DMS 273 (cell line): Measurements from ENCODE around the gene EN2.
"Not testable (repeated sequence)": the region's sequence is repeated elsewhere in the genome, so short reads cannot be mapped to it uniquely, and the experiment has no call there.

Experiments
- DNase-seq: peaks from one replicate; lab custom pipeline; 2025; ENCODE audit not compliant: unreplicated experiment; lab: John Stamatoyannopoulos, UW

EN2 gene

DNA sequence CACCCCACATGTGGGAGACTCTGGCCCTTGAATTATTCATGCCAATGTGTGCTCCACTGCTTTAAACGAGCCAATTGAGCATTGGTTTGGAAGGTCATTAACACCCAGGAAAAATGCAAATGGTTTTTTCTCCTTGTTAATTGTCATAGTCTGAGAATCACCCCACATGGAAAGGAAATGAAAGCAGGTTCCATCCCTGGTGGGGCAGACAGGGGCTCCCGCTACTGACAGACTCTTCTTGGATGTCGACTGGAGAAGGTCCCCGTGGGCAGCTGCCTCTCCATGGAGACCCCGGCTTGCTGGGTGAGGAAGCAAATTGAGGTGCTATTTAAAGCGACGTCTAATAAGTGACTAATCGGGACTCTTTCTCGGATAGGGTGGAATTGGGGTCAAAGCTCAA is 32.0 kb upstream of the EN2 start:
- no peak for DNase-seq

DNA sequence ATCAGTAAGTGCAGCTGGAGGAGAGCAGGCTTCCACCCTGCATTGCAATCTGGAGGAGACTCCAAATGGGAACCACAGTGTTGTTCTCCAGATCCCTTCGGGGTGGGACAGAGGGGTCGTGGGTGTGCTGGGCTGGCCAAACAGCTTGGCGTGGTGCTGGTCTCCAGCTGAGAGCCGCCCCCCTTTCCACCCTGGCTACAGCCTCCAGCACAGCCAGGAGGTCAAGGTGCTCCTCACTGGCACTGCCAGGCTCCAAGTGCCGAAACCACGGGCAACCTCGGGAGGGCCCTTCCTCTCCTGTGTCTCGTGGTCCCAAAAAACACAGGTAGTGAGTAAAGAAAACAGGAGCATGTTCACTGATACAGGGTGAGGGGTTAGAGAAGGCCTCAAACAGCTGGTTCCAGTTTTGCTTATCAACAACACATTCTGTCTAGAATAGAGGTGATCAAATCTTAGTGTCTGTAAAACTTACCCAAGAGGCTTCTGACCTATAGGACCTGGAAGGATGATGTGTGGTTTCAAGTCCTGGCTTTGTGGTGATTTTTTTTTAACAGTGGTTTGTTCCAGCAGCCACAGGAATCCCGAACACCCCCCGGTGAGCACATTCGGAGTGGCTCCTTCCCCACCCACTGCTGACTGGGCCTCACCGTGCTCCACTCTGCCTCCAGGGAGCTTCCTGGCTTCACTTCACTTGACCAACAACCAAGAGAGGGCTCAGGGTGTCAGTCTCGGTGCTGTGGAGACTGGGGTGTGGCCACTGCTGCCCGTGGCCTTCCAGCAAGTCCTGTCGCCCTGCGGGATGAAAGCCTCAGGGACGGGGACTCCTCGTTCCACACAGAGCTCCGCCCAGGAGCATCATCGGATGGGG is 31.2 kb upstream of the EN2 start:
- no peak for DNase-seq

DNA sequence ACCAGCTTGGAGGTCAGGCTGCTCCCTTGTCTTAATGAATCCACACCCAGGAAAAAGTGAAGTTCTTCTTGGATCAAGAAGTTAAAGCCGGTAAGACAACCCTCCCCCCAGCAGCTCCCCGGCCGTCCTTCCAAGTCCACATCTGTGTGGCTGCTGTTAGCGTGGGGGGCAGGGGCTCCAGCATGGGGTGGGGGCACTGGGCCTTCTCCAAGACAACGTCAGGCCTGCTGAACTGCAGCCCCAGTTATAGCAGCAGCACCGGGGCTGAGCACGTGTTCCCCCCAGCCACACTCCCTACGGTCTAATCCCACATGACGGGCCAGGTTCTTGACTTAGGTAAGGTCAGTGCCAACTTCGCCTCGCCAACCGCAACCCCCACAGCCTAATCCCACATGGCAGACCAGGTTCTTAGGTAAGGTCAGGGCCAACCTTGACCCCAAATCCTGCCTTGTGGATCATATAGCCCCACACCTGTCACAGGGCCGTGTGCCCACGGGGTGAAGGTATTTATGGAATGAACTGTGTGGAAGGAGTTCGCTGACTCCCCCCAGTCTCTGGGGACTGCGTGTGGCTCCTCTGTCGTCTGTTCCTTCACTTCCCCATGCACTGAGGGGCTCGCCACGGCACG is 30.4 kb upstream of the EN2 start:
- DNase-seq, result no peak

DNA sequence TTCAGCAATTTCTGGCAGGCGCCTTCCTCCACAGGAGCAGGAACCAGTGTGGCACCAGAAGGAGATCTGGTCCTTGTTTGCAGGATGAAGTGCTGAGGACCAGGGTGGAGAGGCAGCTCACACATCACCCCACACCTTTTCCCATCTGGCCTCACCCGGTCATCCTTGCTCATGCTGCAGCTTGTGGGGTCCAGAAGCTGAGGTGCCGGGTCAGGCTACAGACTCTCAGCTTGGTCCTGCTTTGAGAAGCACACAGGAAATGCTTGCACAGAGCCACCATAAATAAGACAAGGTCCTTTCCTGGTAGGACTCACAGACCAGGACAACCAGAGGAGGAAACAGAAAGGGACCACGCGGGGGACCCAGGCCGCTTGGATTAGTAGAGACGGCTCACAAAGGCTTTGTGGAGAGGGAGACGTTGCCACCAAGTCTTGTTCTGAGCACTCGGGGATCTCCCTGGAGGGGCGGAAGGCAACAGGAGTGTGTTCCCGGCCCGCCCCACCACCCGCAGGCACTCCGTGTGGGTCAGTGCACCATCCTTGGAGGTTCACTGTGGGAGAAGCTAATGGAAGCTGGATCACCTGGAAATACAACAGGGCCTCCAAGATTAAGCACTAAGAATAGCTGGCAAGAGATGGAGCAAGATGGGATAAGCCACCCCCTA is 29.6 kb upstream of the EN2 start:
- no peak for DNase-seq

DNA sequence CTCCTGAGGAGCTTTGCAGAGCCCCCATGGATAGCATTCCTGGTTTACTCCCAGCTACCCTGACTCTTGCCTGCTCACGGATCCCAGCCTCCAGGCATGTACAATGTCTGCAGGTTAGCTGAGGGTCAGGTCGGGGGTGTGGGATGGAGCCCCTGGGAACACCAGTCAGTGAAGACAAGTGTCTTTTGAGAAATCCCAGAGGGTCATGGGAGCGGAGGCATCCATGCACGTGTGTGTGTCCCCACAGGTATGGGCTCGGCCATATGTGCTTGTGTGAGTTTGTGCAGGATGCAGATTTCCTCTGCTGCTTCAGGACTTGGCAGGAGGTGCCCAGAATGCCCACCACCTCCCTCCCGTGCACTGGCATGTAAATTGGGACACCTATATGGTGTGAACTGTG is 28.3 kb upstream of the EN2 start:
- DNase-seq, result no peak

DNA sequence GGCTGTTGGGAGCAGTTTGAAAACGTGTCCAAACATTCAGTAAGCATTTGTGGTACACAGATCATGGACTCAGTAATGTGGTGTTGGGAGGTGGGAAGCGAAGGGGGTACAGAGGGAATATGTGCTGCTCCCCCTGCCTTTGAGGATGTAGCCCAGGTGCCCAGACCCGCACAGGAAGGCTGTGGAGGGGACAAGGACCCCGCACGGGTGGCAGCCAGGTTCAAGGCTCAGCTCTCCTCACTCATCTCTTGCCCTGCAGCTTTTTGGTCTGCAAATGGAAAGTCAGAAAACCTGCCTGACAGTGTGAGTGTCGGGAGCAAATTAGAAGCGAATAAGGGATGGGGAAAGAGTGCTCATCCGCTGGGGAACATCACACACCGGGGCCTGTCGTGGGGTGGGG is 27.3 kb upstream of the EN2 start:
- DNase-seq, result no peak

DNA sequence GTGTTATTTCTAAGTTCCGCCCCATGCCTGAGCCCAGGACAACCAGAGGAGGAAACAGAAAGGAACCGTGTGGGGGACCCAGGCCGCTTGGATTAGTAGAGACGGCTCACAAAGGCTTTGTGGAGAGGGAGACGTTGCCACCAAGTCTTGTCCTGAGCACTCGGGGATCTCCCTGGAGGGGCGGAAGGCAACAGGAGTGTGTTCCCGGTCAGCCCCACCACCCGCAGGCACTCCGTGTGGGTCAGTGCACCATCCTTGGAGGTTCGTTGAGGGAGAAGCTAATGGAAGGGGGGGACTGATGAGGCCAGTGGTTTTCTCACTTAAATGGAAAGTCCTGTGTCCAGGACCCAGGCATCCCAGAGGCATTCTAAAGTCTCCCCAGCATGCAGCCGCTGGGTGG is 26.7 kb upstream of the EN2 start:
- DNase-seq, result no peak

DNA sequence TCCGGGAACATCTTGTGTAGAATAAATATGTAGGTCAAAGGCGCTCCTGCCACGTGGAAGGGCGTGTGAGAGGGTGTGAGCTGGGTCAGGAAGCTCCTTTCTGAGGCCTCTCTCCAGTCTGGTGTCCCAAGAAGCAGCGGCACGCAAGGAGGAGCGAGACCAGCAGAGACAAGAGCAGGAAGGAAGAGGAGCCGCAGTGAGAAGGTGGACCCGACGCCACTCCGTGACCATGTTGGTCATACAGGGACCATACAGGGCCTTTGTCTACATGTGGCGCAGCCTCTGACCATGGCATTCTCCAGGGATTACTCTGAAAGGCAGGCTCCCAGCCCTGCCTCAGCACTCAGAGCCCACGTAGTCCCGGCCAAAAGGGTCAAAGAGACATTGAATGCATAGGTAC is 26.2 kb upstream of the EN2 start:
- no peak for DNase-seq

DNA sequence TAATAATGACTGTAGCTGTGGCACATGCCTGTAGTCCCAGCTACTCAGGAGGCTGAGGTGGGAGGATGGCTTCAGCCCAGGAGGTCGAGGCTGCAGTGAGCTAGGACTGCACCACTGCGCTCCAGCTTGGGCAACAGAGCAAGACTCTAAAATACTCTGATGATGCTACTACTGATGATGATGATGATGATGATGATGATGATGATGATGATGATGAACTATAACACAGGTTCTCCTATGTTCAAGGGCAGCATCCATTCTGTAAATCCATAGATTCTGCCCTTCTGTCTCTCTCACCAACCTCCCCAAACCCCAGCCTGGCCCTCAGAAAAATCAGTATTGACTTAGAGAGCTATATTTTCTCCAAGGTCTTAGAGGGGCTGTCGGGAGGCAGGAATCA is 22.8 kb upstream of the EN2 start:
- no peak for DNase-seq

DNA sequence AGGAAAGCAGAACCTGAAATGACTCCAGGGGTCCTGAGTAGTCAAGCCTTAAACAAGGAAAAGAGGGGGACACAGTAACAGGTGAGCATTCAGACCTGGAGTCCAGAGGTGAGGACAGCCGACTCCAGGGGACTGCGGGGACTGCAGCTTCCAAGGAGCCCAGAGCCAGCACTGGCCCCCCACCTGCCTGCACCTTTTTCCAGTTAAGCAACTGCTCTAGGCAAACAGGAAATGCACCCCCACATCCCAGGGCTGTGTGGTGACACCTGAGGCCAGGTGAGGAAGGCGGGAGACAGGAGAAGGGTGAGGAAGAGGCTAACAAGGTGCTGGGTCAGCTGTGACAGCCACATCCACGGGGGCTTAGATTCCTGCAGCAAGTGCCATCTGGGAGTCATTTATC is 20.1 kb upstream of the EN2 start:
- DNase-seq, result no peak

DNA sequence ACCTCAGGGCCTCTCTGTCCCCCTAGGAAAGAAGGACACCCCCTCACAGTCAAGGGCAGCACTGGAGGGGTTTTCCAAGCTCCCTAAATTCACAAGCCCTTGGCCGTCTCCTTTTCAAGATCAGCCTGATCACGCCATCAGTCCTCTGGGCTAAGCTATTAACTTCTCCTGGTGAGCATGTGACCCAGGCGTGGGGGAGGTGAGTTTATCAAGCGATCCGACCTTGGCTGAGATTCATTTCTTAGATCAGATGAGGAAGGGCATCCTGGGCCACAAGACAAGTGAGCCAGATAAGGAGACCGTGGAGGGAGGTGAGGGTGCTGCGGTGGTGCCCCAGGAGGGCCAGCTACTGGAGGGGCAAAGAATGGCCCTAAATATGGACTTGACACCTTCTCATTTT is 19.2 kb upstream of the EN2 start:
- no peak for DNase-seq

DNA sequence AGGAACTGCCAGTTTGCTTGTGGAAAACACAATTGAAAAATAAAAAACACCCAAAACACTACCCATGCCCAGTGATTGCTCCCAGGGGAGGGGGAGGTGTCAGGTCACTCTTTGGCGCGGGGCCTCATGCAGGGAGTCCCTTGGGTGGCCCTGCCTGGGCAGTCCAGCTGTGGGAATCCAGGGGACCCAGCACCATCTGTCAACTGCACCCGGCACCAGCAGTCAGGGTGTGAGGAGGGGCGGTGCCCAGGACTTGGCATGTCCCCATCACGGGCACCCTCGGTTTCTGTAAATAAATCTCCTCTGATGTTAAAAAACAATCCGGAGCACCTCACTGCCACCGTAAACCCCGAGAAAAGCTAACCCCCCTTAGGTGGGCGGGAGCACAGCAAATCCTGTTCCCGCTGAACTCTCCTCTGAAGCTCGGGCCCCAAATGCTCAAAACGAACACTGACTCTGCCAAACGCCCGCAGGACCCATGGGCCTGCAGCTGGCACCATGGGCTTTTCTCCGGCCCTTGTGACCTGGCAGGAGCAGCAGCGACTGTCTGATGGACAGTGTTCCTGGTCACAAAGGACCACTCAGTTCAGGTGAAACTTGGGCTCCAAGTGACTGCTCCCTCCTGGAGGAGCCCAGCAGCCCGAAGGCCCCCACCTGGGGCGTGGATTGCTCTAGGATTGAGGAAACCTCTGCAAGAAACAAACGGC is 18.5 kb upstream of the EN2 start:
- DNase-seq, result no peak

DNA sequence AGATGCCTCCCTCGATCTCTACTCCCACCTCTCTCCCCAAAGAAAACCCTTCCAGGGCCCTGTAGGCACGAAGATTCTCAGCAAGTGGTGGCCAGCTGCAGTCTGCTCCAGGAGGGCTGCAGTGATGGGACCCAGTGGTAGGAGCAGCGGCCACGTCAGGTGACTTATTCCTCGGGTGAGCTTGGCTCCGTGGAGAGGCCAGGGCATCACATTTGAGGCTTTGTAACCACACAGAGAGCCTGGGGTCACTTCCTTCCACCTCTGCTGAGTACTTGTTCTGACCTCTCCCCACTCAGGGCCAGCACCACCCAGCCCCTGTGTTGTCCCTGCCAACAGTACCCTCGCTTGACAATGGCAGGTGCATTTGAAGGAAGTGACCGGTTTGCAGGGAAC is 17.9 kb upstream of the EN2 start:
- no peak for DNase-seq

DNA sequence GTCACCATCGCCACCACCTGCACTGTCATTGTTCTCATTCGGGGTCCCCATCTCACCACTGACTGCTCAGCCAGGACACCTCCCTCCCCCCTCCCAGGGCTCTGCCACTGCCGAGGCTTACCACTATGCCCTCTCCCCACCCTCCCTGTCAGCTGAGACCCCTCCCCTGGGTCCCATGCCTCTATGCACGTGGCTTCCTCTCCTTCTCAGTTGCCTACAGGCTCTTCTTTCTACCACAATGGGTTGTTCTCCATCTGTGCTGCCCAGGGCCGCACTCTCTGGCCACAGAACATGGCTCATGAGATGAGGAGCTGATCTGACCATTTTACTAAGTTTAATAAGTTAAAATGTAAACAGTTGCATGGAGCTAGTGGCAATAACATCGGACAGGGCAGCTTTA is 16.1 kb upstream of the EN2 start:
- no peak for DNase-seq

DNA sequence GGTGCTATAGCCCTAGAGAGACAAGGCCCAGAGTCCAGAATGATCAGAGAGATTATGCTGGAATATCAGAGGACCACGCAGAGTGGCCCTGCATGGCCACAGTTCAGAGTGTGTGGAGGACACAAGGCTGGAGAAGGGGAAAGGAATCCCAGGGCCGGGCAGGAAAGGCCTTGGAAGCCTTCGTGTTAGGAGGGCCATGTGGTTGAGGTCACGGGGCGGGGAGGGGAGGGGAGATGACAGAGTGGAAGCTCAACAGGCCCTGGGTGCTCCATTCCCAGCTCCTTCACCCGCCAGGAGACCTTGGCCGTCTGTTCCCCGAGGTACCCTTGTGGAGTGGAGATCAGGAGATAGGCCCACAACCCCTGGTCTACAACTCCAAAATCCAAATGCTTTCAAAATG is 13.2 kb upstream of the EN2 start:
- no peak for DNase-seq

DNA sequence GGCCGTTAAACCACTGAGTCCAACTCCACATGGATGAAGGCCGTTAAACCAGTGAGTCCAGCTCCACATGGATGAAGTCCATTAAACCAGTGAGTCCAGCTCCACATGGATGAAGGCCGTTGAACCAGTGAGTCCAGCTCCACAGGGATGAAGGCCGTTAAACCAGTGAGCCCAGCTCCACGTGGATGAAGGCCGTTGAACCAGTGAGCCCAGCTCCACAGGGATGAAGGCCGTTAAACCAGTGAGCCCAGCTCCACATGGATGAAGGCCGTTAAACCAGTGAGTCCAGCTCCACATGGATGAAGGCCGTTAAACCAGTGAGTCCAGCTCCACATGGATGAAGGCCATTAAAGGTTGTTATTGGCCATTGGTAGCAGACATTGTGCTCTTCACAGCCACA is 12.3 kb upstream of the EN2 start:
- not testable (repeated sequence) for DNase-seq

DNA sequence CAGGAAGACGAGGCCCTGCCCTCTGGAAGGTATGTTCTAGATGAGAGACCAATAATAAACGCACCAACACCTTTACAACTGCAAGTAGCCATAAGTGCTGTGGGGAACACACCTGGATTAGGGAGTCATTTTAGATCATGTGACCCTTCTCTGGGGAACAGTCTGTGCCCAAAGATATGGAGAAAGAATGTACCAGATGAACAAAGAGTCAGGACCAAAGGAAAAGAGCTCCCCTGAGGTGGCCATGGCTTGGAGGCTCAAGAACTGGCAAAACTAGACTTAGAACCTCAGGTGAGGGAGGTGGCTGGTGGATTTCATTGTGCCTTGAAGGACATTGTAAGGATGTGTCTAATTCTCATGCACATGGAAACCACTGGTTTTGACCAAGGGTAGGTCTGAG is 10.3 kb upstream of the EN2 start:
- no peak for DNase-seq

DNA sequence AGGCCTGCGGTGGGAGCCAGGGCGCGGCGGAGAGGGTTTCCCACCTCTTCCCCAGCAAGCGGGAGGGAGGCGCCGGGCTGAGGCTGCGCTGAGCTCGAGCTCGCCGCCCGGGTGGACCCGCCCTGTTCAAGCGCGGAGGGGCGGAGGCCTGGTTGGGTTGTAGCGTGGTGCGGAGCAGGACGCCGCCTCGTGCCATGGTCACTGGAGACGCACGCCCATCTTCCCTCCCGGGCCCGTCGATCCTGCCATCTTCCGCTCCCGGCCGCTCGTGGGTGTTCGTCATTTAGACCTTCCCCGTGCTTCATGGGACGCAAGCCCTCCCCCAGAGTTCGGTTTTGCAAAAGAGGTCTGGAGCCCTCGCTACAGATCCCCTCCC is 9.3 kb upstream of the EN2 start:
- DNase-seq, result peak; percentile 58

DNA sequence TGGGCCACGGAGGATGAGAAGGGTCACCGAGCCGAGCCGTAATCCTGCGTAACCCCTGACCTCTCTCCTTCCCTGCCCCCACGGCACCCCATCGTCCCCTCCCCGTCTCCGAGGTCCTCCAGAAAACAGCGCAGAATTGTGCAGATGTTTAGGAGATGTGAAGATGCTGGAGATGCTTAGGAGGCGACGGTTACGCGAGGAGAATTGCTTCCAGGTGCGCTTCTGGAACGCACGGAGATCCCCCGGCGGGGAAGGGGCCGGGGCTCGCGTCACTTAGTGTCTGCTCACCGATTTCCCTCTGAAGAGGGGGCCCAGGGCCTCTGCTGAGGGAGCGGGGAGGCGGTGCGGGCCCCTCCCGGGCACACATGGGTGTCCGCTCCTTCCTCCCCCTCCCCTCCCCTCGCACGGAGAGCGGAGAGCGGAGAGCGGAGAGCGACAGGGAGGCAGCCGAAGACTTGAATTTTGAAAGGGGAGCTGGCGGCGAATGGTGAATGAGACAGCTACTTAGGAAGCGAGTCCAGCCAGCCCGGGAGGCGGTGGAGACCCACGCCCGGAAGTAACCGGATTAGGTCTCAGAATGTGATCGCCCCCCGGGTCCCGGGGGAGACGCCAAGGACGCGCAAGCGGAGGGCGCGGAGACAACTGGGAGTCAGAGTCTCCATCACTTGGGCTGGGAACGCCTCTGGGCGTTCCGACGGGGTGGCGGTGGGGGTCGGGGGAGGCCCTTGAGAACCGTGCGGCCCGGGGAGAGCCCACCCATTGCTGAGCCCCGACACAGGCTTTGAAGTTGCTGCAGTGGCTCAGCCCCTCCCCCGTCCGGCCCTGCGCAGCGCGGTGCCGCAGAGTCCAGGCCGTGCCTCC is 8.7 kb upstream of the EN2 start:
- peak; percentile 68 for DNase-seq

DNA sequence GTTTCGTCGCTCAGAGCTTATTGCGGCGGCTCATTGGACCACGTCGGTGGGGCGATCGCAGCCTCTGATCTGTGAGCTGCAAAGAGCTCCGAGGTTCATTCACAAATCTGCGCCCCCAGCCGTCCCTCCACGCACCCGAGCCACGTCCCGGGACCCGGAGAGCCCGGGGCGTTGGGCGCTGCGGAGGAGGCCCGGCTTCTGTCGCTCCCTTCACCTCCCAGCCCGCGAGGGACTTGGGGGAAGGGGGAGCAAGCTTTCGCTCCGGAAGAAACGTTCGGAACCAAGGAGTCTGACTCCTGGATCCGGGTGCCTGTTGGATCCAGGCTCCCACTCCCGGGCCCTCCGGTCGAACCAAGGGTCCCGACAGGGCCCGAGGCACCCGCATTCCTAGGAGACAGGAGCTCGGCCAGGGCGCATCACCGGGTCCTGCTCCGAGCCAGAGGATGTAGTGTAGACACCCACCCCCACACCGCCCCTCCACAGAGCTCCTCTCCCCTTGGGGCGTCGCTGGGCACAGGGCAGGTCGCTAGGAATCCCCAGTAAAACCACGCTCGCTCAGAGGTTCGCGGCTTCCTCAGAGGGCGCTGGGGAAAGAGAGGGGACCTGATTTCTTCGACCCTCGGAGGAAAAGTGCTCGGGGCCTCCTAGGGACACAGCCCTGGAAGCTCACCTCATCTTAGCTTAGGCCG is 7.9 kb upstream of the EN2 start:
- DNase-seq, result no peak
